PC-3 (cell line): ENCODE results near the gene PSMB10. TPM values are rescaled to one million over a fixed set of nuclear protein-coding genes. Genes with fewer than 3 reads are reported as not detected.

ENCODE experiments used
- ATAC-seq: fragments of 200-7000 bp; cut with Tn5 transposase; 2 replicates; pipeline ENCODE4 v1.9.1; 2020; ENCODE audit warnings: mild to moderate bottlenecking, moderate library complexity
- BruUV-seq: library from RNA; stranded (reverse); fragments of 400-500 nt; replicated peaks from 2 replicates; lab custom pipeline; 2021; lab: Mats Ljungman, UMichigan
- CTCF ChIA-PET: fragments of 300-600 bp; sonication (Branson Sonifier 250); formaldehyde crosslinking; loops from one replicate; lab custom pipeline; 2022; ENCODE audit warnings: antibody characterized with exemption; lab: Charles Lee
- POLR2A ChIA-PET: fragments of 300-600 bp; sonication (Branson Sonifier 250); formaldehyde crosslinking; loops from one replicate; lab custom pipeline; 2022; ENCODE audit warnings: antibody characterized with exemption; ENCODE audit not compliant: unreplicated experiment; lab: Charles Lee
- DNase-seq: peaks from one replicate; pipeline ENCODE4 v3.0.0-alpha.2; 2015
- H2AFZ ChIP-seq: fragments of 300-600 bp; sonication (generic); 2 replicates; pipeline ENCODE4 v1.6.0; 2016; ENCODE audit warnings: antibody characterized with exemption, low read length
- H3F3A ChIP-seq: fragments of 300-600 bp; sonication (generic); one replicate; pipeline ENCODE4 v1.6.0; 2017; ENCODE audit warnings: antibody characterized with exemption, low read length, control low read depth, mild to moderate bottlenecking; ENCODE audit not compliant: unreplicated experiment
- H3K27ac ChIP-seq: fragments of 300-600 bp; sonication (generic); 2 replicates; pipeline ENCODE4 v1.5.1; 2016; ENCODE audit warnings: mild to moderate bottlenecking, low read length
- H3K27me3 ChIP-seq: fragments of 300-600 bp; sonication (generic); 2 replicates; pipeline ENCODE4 v1.6.1; 2016; ENCODE audit warnings: low read length, mixed read lengths
- H3K36me3 ChIP-seq: fragments of 300-600 bp; sonication (generic); 2 replicates; pipeline ENCODE4 v1.6.1; 2016; ENCODE audit warnings: low read depth, mixed run types, low read length, mixed read lengths
- H3K4me1 ChIP-seq: fragments of 300-600 bp; sonication (generic); 2 replicates; pipeline ENCODE4 v1.5.1; 2016; ENCODE audit warnings: low read length; ENCODE audit not compliant: insufficient read depth
- H3K4me2 ChIP-seq: fragments of 300-600 bp; sonication (generic); 2 replicates; pipeline ENCODE4 v1.6.0; 2016; ENCODE audit warnings: low read length
- H3K4me3 ChIP-seq: fragments of 300-600 bp; sonication (generic); 2 replicates; pipeline ENCODE4 v1.5.1; 2016; ENCODE audit warnings: mild to moderate bottlenecking, low read length, mixed read lengths
- H3K79me2 ChIP-seq: fragments of 300-600 bp; sonication (generic); 2 replicates; pipeline ENCODE4 v1.6.1; 2017; ENCODE audit warnings: low read length, mixed read lengths
- H3K9ac ChIP-seq: fragments of 300-600 bp; sonication (generic); 2 replicates; pipeline ENCODE4 v1.6.0; 2016; ENCODE audit warnings: mild to moderate bottlenecking, low read length
- H3K9me2 ChIP-seq: fragments of 300-600 bp; sonication (generic); replicated peaks from 2 replicates; pipeline ENCODE4 v1.6.1; 2016; ENCODE audit warnings: mixed run types, low read length, mixed read lengths
- H3K9me3 ChIP-seq: fragments of 300-600 bp; sonication (generic); 2 replicates; pipeline ENCODE4 v1.6.1; 2016; ENCODE audit warnings: low read length, mixed read lengths
- H4K20me1 ChIP-seq: fragments of 300-600 bp; sonication (generic); 2 replicates; pipeline ENCODE4 v1.6.1; 2016; ENCODE audit warnings: low read length, mixed read lengths
- CTCF ChIP-seq: fragments of 300-600 bp; sonication (generic); conservative IDR thresholded peaks from 2 replicates; pipeline ENCODE4 v1.5.1; 2017; ENCODE audit warnings: antibody characterized with exemption, low read depth, mild to moderate bottlenecking, low read length
- EZH2 ChIP-seq: fragments of 300-600 bp; sonication (generic); IDR thresholded peaks from one replicate; pipeline ENCODE4 v1.6.1; 2017; ENCODE audit warnings: antibody characterized with exemption, mild to moderate bottlenecking, low read length; ENCODE audit not compliant: unreplicated experiment
- EZH2phosphoT487 ChIP-seq: fragments of 300-600 bp; sonication (generic); IDR thresholded peaks from 2 replicates; pipeline ENCODE4 v1.6.1; 2018; ENCODE audit warnings: mild to moderate bottlenecking, antibody characterized with exemption, low read length, borderline replicate concordance
- intact Hi-C: fragments of 100-400 bp; cut with micrococcal nuclease; formaldehyde crosslinking; loops from 2 replicates; pipeline ENCODE4 v1.9.0; 2023
- total RNA-seq: library from RNA; depleted of rRNA; stranded (reverse); fragments of >200 nt; gene quantifications from 2 replicates; pipeline ENCODE4 v1.2.3, GENCODE V29; 2014

PSMB10 gene
- total RNA-seq, 1 experiment from 2014 or later, result 52.0 TPM

GRCh38 chr16:67949645-67950044 is 13.0 kb upstream of the PSMB10 start:
- CTCF ChIA-PET, result interaction anchor here (0.6 kb wide), 1 partner anchor 65 kb away, joined by 4 read pairs; the partner anchor contains the start of gene NRN1L
- Histone ChIP-seq H3K27me3 (no peaks in the 10 kb centered on the region), H3F3A (no peaks in the 10 kb centered on the region), H3K9me2 (no peaks in the 10 kb centered on the region), H3K79me2 (no peaks in the 10 kb centered on the region), H3K27ac (no peak overlapping the region), H3K36me3 (no peaks in the 10 kb centered on the region; the same call in 1 of the 2 replicates), H3K9ac (no peak overlapping the region), H3K4me2 (no peak overlapping the region), H3K4me1 (no peaks in the 10 kb centered on the region), H3K4me3 (no peak overlapping the region), H2AFZ (no peak overlapping the region), H3K9me3 (no peaks in the 10 kb centered on the region), H4K20me1 (no peaks in the 10 kb centered on the region)
- intact Hi-C loops, result no loop called here
- POLR2A ChIA-PET, result no interaction called here
- no peak for TF ChIP-seq EZH2
- no peak for DNase-seq
- no TSS peak for BruUV-seq
- ATAC-seq, result no peak

- Histone ChIP-seq H3K79me2 (no peaks in the 10 kb centered on the region), H3F3A (no peaks in the 10 kb centered on the region), H4K20me1 (no peaks in the 10 kb centered on the region), H3K4me3 (no peak overlapping the region), H3K36me3 (no peaks in the 10 kb centered on the region; the same call in 1 of the 2 replicates), H3K4me1 (no peaks in the 10 kb centered on the region), H3K27me3 (no peaks in the 10 kb centered on the region), H3K9ac (no peak overlapping the region), H2AFZ (no peak overlapping the region), H3K4me2 (no peak overlapping the region), H3K27ac (no peak overlapping the region), H3K9me3 (no peaks in the 10 kb centered on the region), H3K9me2 (no peaks in the 10 kb centered on the region)
- ATAC-seq, result peak; percentile 47
- peak; percentile 17 for DNase-seq
- TF ChIP-seq EZH2 (no peak), EZH2phosphoT487 (no peak), CTCF (no peak)
- CTCF ChIA-PET, result no interaction called here
- BruUV-seq, result no TSS peak
- POLR2A ChIA-PET, result no interaction called here
- intact Hi-C loops, result no loop called here
These were observed 11.4 kb upstream of the PSMB10 start for GRCh38 chr16:67948015-67948414.

- POLR2A ChIA-PET, result no interaction called here
- intact Hi-C loops, result no loop called here
- no peak for TF ChIP-seq CTCF
- no peak for TF ChIP-seq EZH2
- TF ChIP-seq EZH2phosphoT487, result no peak
- BruUV-seq, result no TSS peak
- no peaks in the 10 kb centered on the region for H3K79me2 ChIP-seq
- H3K27me3 ChIP-seq, result no peaks in the 10 kb centered on the region
- CTCF ChIA-PET, result no interaction called here
- no peak overlapping the region for H3K9ac ChIP-seq
- no peaks in the 10 kb centered on the region for H3K4me1 ChIP-seq
- no peak overlapping the region for H3K27ac ChIP-seq
- ATAC-seq, result no peak
- H2AFZ ChIP-seq, result no peak overlapping the region
- H3K36me3 ChIP-seq, result no peaks in the 10 kb centered on the region; the same call in 1 of the 2 replicates
- H4K20me1 ChIP-seq, result no peaks in the 10 kb centered on the region
- H3K4me2 ChIP-seq, result no peak overlapping the region
- H3K4me3 ChIP-seq, result no peak overlapping the region
- no peaks in the 10 kb centered on the region for H3K9me3 ChIP-seq
- H3K9me2 ChIP-seq, result no peaks in the 10 kb centered on the region
- no peaks in the 10 kb centered on the region for H3F3A ChIP-seq
- DNase-seq, result no peak
These were observed 10.4 kb upstream of the PSMB10 start for GRCh38 chr16:67946966-67947558.
